ENCODE results near the gene FGGY.

Gene FGGY

GRCh38 chr1:59413327-59413720, 116.4 kb downstream of the FGGY start:
- no peak for DNase-seq (ENCODE audit: low read depth, low spot score)
- H3K9ac ChIP-seq (ENCODE audit: insufficient read length, low read depth): no peak overlapping the region
- H3K9me3 ChIP-seq (ENCODE audit: insufficient read depth, low read length): peaks cover 27% of the 10 kb centered on the region
- no peak overlapping the region for H3K4me3 ChIP-seq (ENCODE audit: insufficient read length, low read depth)
- no peaks in the 10 kb centered on the region for H3K36me3 ChIP-seq (ENCODE audit: insufficient read depth, insufficient read length, low read length)
- no peak for TF ChIP-seq ZNF274 (IDR thresholded peaks at IDR 0.05; ENCODE audit: low read depth, low read length)
- no peak for TF ChIP-seq YY1 (IDR thresholded peaks at IDR 0.05; ENCODE audit: insufficient read depth, insufficient read length)
- TF ChIP-seq SUZ12 (IDR thresholded peaks at IDR 0.05; ENCODE audit: extremely low read depth, insufficient read depth, insufficient read length): no peak
- H3K4me1 ChIP-seq (ENCODE audit: insufficient read depth, insufficient read length): no peaks in the 10 kb centered on the region
- no peaks in the 10 kb centered on the region for H3K27me3 ChIP-seq (ENCODE audit: insufficient read depth, insufficient read length)

GRCh38 chr1:59414406-59415133, 117.7 kb downstream of the FGGY start:
- DNase-seq (ENCODE audit: low read depth, low spot score): no peak
- H3K36me3 ChIP-seq (ENCODE audit: insufficient read depth, insufficient read length, low read length): no peaks in the 10 kb centered on the region
- H3K9me3 ChIP-seq (ENCODE audit: insufficient read depth, low read length): peaks cover 27% of the 10 kb centered on the region
- no peaks in the 10 kb centered on the region for H3K4me1 ChIP-seq (ENCODE audit: insufficient read depth, insufficient read length)
- H3K4me3 ChIP-seq (ENCODE audit: insufficient read length, low read depth): no peak overlapping the region
- H3K9ac ChIP-seq (ENCODE audit: insufficient read length, low read depth): no peak overlapping the region
- TF ChIP-seq ZNF274 (IDR thresholded peaks at IDR 0.05; ENCODE audit: low read depth, low read length) (no peak), SUZ12 (IDR thresholded peaks at IDR 0.05; ENCODE audit: extremely low read depth, insufficient read depth, insufficient read length) (no peak), YY1 (IDR thresholded peaks at IDR 0.05; ENCODE audit: insufficient read depth, insufficient read length) (no peak)
- H3K27me3 ChIP-seq (ENCODE audit: insufficient read depth, insufficient read length): no peaks in the 10 kb centered on the region

GRCh38 chr1:59415286-59415850, 118.5 kb downstream of the FGGY start:
- no peak overlapping the region for H3K4me3 ChIP-seq (ENCODE audit: insufficient read length, low read depth)
- no peaks in the 10 kb centered on the region for H3K27me3 ChIP-seq (ENCODE audit: insufficient read depth, insufficient read length)
- TF ChIP-seq ZNF274 (IDR thresholded peaks at IDR 0.05; ENCODE audit: low read depth, low read length) (no peak), SUZ12 (IDR thresholded peaks at IDR 0.05; ENCODE audit: extremely low read depth, insufficient read depth, insufficient read length) (no peak), YY1 (IDR thresholded peaks at IDR 0.05; ENCODE audit: insufficient read depth, insufficient read length) (no peak)
- H3K9me3 ChIP-seq (ENCODE audit: insufficient read depth, low read length): peaks cover 27% of the 10 kb centered on the region
- H3K4me1 ChIP-seq (ENCODE audit: insufficient read depth, insufficient read length): no peaks in the 10 kb centered on the region
- no peak overlapping the region for H3K9ac ChIP-seq (ENCODE audit: insufficient read length, low read depth)
- DNase-seq (ENCODE audit: low read depth, low spot score): no peak
- H3K36me3 ChIP-seq (ENCODE audit: insufficient read depth, insufficient read length, low read length): no peaks in the 10 kb centered on the region

- TF ChIP-seq ZNF274 (IDR thresholded peaks at IDR 0.05; ENCODE audit: low read depth, low read length) (no peak), YY1 (IDR thresholded peaks at IDR 0.05; ENCODE audit: insufficient read depth, insufficient read length) (no peak), SUZ12 (IDR thresholded peaks at IDR 0.05; ENCODE audit: extremely low read depth, insufficient read depth, insufficient read length) (no peak)
- peaks cover 27% of the 10 kb centered on the region for H3K9me3 ChIP-seq (ENCODE audit: insufficient read depth, low read length)
- no peak overlapping the region for H3K4me3 ChIP-seq (ENCODE audit: insufficient read length, low read depth)
- no peaks in the 10 kb centered on the region for H3K27me3 ChIP-seq (ENCODE audit: insufficient read depth, insufficient read length)
- no peaks in the 10 kb centered on the region for H3K36me3 ChIP-seq (ENCODE audit: insufficient read depth, insufficient read length, low read length)
- DNase-seq (ENCODE audit: low read depth, low spot score): no peak
- H3K4me1 ChIP-seq (ENCODE audit: insufficient read depth, insufficient read length): no peaks in the 10 kb centered on the region
- H3K9ac ChIP-seq (ENCODE audit: insufficient read length, low read depth): no peak overlapping the region
These were observed 119.0 kb downstream of the FGGY start for GRCh38 chr1:59415881-59416280.

GRCh38 chr1:59417406-59417805, 120.5 kb downstream of the FGGY start:
- no peaks in the 10 kb centered on the region for H3K4me1 ChIP-seq (ENCODE audit: insufficient read depth, insufficient read length)
- TF ChIP-seq YY1 (IDR thresholded peaks at IDR 0.05; ENCODE audit: insufficient read depth, insufficient read length) (no peak), ZNF274 (IDR thresholded peaks at IDR 0.05; ENCODE audit: low read depth, low read length) (no peak), SUZ12 (IDR thresholded peaks at IDR 0.05; ENCODE audit: extremely low read depth, insufficient read depth, insufficient read length) (no peak)
- no peak for DNase-seq (ENCODE audit: low read depth, low spot score)
- no peak overlapping the region for H3K4me3 ChIP-seq (ENCODE audit: insufficient read length, low read depth)
- no peak overlapping the region for H3K9ac ChIP-seq (ENCODE audit: insufficient read length, low read depth)
- no peaks in the 10 kb centered on the region for H3K27me3 ChIP-seq (ENCODE audit: insufficient read depth, insufficient read length)
- H3K9me3 ChIP-seq (ENCODE audit: insufficient read depth, low read length): peaks cover 27% of the 10 kb centered on the region
- no peaks in the 10 kb centered on the region for H3K36me3 ChIP-seq (ENCODE audit: insufficient read depth, insufficient read length, low read length)

GRCh38 chr1:59418363-59419144, 121.7 kb downstream of the FGGY start:
- Histone ChIP-seq H3K4me3 (ENCODE audit: insufficient read length, low read depth) (no peak overlapping the region), H3K27me3 (ENCODE audit: insufficient read depth, insufficient read length) (no peaks in the 10 kb centered on the region), H3K9me3 (ENCODE audit: insufficient read depth, low read length) (peaks cover 27% of the 10 kb centered on the region), H3K4me1 (ENCODE audit: insufficient read depth, insufficient read length) (no peaks in the 10 kb centered on the region), H3K36me3 (ENCODE audit: insufficient read depth, insufficient read length, low read length) (no peaks in the 10 kb centered on the region), H3K9ac (ENCODE audit: insufficient read length, low read depth) (no peak overlapping the region)
- DNase-seq (ENCODE audit: low read depth, low spot score): peak; percentile 81
- TF ChIP-seq SUZ12 (IDR thresholded peaks at IDR 0.05; ENCODE audit: extremely low read depth, insufficient read depth, insufficient read length): no peak
- TF ChIP-seq YY1 (IDR thresholded peaks at IDR 0.05; ENCODE audit: insufficient read depth, insufficient read length): no peak
- no peak for TF ChIP-seq ZNF274 (IDR thresholded peaks at IDR 0.05; ENCODE audit: low read depth, low read length)

All from NT2/D1 (cell line).